HepG2 (cell line): ENCODE results near the gene SIK2. TPM values are rescaled to one million over a fixed set of nuclear protein-coding genes. Genes with fewer than 3 reads are reported as not detected.

Experiments
- ATAC-seq: fragments of 200-7000 bp; cut with Tn5 transposase; 3 replicates; pipeline ENCODE4 v1.9.1; 2020; ENCODE audit warnings: mild to moderate bottlenecking, moderate library complexity
- BruUV-seq: library from RNA; stranded (reverse); fragments of 400-500 nt; replicated peaks from 2 replicates; lab custom pipeline; 2021; lab: Mats Ljungman, UMichigan
- CTCF ChIA-PET: fragments of 300-600 bp; formaldehyde crosslinking; extraction: SDS; loops from one replicate; lab custom pipeline; 2021; ENCODE audit warnings: low total read pairs, inconsistent platforms, low intra/inter-chr PET ratio; lab: Yijun Ruan, JAX
- POLR2A ChIA-PET: fragments of 350-600 bp; sonication (Branson Sonifier 250); formaldehyde crosslinking; loops from one replicate; lab custom pipeline; 2020; ENCODE audit warnings: antibody characterized with exemption, inconsistent platforms; lab: Yijun Ruan, JAX
- DNase-seq: peaks from one replicate; pipeline ENCODE4 v3.0.0-alpha.2; 2015; ENCODE audit warnings: low spot score
- FAIRE-seq: peaks from 3 replicates; lab custom pipeline; 2011; peaks lifted over from hg19 to GRCh38; lab: Jason Lieb, UNC
- H2AFZ ChIP-seq: one replicate; pipeline ENCODE4 v1.6.1; 2011; ENCODE audit warnings: low read length, inconsistent platforms
- H3K27ac ChIP-seq: fragments of 300-600 bp; 3 replicates; pipeline ENCODE4 v1.8.0; 2011; ENCODE audit warnings: mixed run types, mild to moderate bottlenecking, mixed read lengths, low read length, inconsistent platforms; ENCODE audit not compliant: insufficient read depth; ENCODE audit errors: extremely low read length
- H3K27me3 ChIP-seq, 2 experiments: fragments of 200-600 bp in 1 of 2; 2 replicates in 1 of 2; 3 replicates in 1 of 2; pipeline versions ENCODE4 v1.6.0 to v1.8.0; 2011; ENCODE audit warnings: low read length in 2 of 2, mild to moderate bottlenecking in 2 of 2, moderate library complexity in 2 of 2, inconsistent platforms in 1 of 2; ENCODE audit not compliant: insufficient read depth in 2 of 2, control insufficient read depth in 1 of 2
- H3K36me3 ChIP-seq, 2 experiments: fragments of 200-600 bp in 1 of 2; replicated peaks in 1 of 2; 2 replicates in 1 of 2; 3 replicates in 1 of 2; pipeline versions ENCODE4 v1.5.1 to v1.8.0; 2011; ENCODE audit warnings: low read length in 2 of 2, inconsistent platforms in 1 of 2; ENCODE audit not compliant: insufficient read depth in 2 of 2, control insufficient read depth in 1 of 2
- H3K4me1 ChIP-seq: 2 replicates; pipeline ENCODE4 v1.5.1; 2012; ENCODE audit warnings: low read length, inconsistent platforms; ENCODE audit not compliant: insufficient read depth
- H3K4me2 ChIP-seq: 2 replicates; pipeline ENCODE4 v1.6.0; 2011; ENCODE audit warnings: low read depth, low read length, inconsistent platforms
- H3K4me3 ChIP-seq, 3 experiments: fragments of 200-600 bp in 1 of 3; sonication (generic), shearing (Covaris generic) in 1 of 3; replicated peaks in 1 of 3; 2 replicates each; pipeline ENCODE4 v1.5.1; 2011 to 2016; ENCODE audit warnings: low read length in 3 of 3, inconsistent platforms in 2 of 3, low read depth in 2 of 3, mild to moderate bottlenecking in 2 of 3, control low read depth in 1 of 3, mixed read lengths in 1 of 3; ENCODE audit not compliant: insufficient read depth in 1 of 3
- H3K79me2 ChIP-seq: one replicate; pipeline ENCODE4 v1.6.1; 2011; ENCODE audit warnings: low read length, inconsistent platforms; ENCODE audit not compliant: insufficient read depth
- H3K9ac ChIP-seq: 2 replicates; pipeline ENCODE4 v1.6.0; 2011; ENCODE audit warnings: mild to moderate bottlenecking, low read depth, low read length, inconsistent platforms; ENCODE audit not compliant: insufficient read depth
- H3K9me3 ChIP-seq: 2 replicates; pipeline ENCODE4 v1.5.1; 2012; ENCODE audit warnings: mild to moderate bottlenecking, low read length
- H4K20me1 ChIP-seq: 2 replicates; pipeline ENCODE4 v1.6.0; 2011; ENCODE audit warnings: inconsistent platforms, mild to moderate bottlenecking, low read length, moderate library complexity; ENCODE audit not compliant: insufficient read depth
- CBX5 ChIP-seq: sonication (generic); formaldehyde crosslinking; IDR thresholded peaks from 2 replicates; pipeline ENCODE4 v1.4.0; 2020; ENCODE audit warnings: missing genetic modification reagents, borderline replicate concordance
- E2F5 ChIP-seq: sonication (generic); formaldehyde crosslinking; conservative IDR thresholded peaks from 2 replicates; pipeline ENCODE4 v1.4.0; 2020; ENCODE audit warnings: missing genetic modification reagents
- EED ChIP-seq: sonication (generic); formaldehyde crosslinking; IDR thresholded peaks from 2 replicates; pipeline ENCODE4 v1.5.0; 2020; ENCODE audit warnings: mild to moderate bottlenecking, missing genetic modification reagents
- ELK4 ChIP-seq: sonication (generic); formaldehyde crosslinking; IDR thresholded peaks from 2 replicates; pipeline ENCODE4 v1.9.0; 2021; ENCODE audit warnings: missing genetic modification reagents, borderline replicate concordance
- FOXO1 ChIP-seq: sonication (generic); formaldehyde crosslinking; IDR thresholded peaks from 2 replicates; pipeline ENCODE4 v1.4.0; 2020; ENCODE audit warnings: missing genetic modification reagents
- MIXL1 ChIP-seq: IDR thresholded peaks from 2 replicates; pipeline ENCODE4 v1.6.1; 2016
- REST ChIP-seq, 2 experiments: IDR thresholded peaks; 2 replicates each; pipeline ENCODE4 v1.6.1; 2011 to 2012; ENCODE audit warnings: low read length in 2 of 2, borderline replicate concordance in 1 of 2, low read depth in 1 of 2, mild to moderate bottlenecking in 1 of 2, moderate library complexity in 1 of 2
- SP5 ChIP-seq: IDR thresholded peaks from 2 replicates; pipeline ENCODE4 v1.6.1; 2016; ENCODE audit warnings: low read depth, borderline replicate concordance
- TP53 ChIP-seq: sonication (generic); formaldehyde crosslinking; conservative IDR thresholded peaks from 2 replicates; pipeline ENCODE4 v1.4.0; 2020; ENCODE audit warnings: missing genetic modification reagents
- ZFP90 ChIP-seq: sonication (generic); formaldehyde crosslinking; IDR thresholded peaks from 2 replicates; pipeline ENCODE4 v1.8.0; 2022; ENCODE audit warnings: missing genetic modification reagents, mild to moderate bottlenecking, inconsistent platforms, borderline replicate concordance
- ZKSCAN8 ChIP-seq: IDR thresholded peaks from 2 replicates; pipeline ENCODE4 v1.6.1; 2016; ENCODE audit warnings: borderline replicate concordance, missing genetic modification reagents, missing compliant biosample characterization
- ZNF18 ChIP-seq: sonication (generic); formaldehyde crosslinking; IDR thresholded peaks from 2 replicates; pipeline ENCODE4 v1.8.0; 2022; ENCODE audit warnings: mild to moderate bottlenecking, missing genetic modification reagents; ENCODE audit not compliant: insufficient replicate concordance
- ZNF232 ChIP-seq: sonication (generic); formaldehyde crosslinking; IDR thresholded peaks from 2 replicates; pipeline ENCODE4 v1.4.0; 2020; ENCODE audit warnings: missing genetic modification reagents, borderline replicate concordance
- ZNF501 ChIP-seq: sonication (generic); formaldehyde crosslinking; IDR thresholded peaks from 2 replicates; pipeline ENCODE4 v1.5.1; 2020; ENCODE audit warnings: mild to moderate bottlenecking, moderate library complexity, missing genetic modification reagents
- ZNF644 ChIP-seq: IDR thresholded peaks from 2 replicates; pipeline ENCODE4 v1.6.1; 2016; ENCODE audit warnings: low read depth
- ZNF792 ChIP-seq: IDR thresholded peaks from 2 replicates; pipeline ENCODE4 v1.6.1; 2016
- WGBS: methylation state at CpG from one replicate; pipeline ENCODE4 v1.1.6; 2017; ENCODE audit warnings: low lambda C conversion rate; 5-methylcytosine and 5-hydroxymethylcytosine counted together
- in situ Hi-C: cut with HindIII; loops from 2 replicates; pipeline ENCODE4 v1.10.0; 2017; ENCODE audit warnings: low pct_unique_long_range_greater_than_20kb; ENCODE audit not compliant: extremely low pct_ligation_motif_present
- intact Hi-C: fragments of 100-400 bp; cut with micrococcal nuclease; formaldehyde crosslinking; loops from one replicate; pipeline ENCODE4 v1.10.0; 2022; ENCODE audit not compliant: unreplicated experiment
- polyA plus RNA-seq, 8 experiments: library from polyadenylated mRNA; depleted of rRNA in 3 of 8; stranded (reverse) in 7 of 8; unstranded in 1 of 8; fragments of >200 nt; fragmentation: Illumina TruSeq in 4 of 8; extraction: Trizol in 4 of 8; gene quantifications; 2 replicates each; pipeline versions ENCODE4 v1.2.1 to v1.2.3, GENCODE V29; 2011 to 2016; ENCODE audit warnings: low read depth in 4 of 8, missing spikeins in 1 of 8, mixed read lengths in 1 of 8; ENCODE audit not compliant: insufficient read depth in 1 of 8
- total RNA-seq, 5 experiments: library from RNA; depleted of rRNA; stranded (reverse); fragments of >200 nt; fragmentation: Illumina TruSeq; extraction: Trizol; gene quantifications; 2 replicates each; pipeline ENCODE4 v1.2.3, GENCODE V29; 2016; ENCODE audit warnings: low read depth in 1 of 5

The SIK2 gene
- total and polyA plus RNA-seq, 2 of the 13 experiments (the other 11 are each of a cell fraction or from before 2014, with no cell fraction given) = 8.1 to 15.4 TPM

- Histone ChIP-seq H4K20me1 (no peaks in the 10 kb centered on the region; the same call in 1 of the 2 replicates), H3K4me1 (peaks cover 6% of the 10 kb centered on the region; the same call in 1 of the 2 replicates), H3K4me2 (no peak overlapping the region), H3K27me3 (no peaks in the 10 kb centered on the region), H3K36me3 (peaks cover 0 to under 1% of the 10 kb centered on the region in 2 experiments; a peak in 1 of 5 replicates), H3K27ac (no peak overlapping the region), H2AFZ (no peak overlapping the region), H3K79me2 (no peaks in the 10 kb centered on the region), H3K4me3 (no peak overlapping the region), H3K9me3 (no peaks in the 10 kb centered on the region), H3K9ac (no peak overlapping the region)
- in situ Hi-C loops = no loop called here
- WGBS = 66% methylated on average over 3 of the region's 3 CpGs
- ATAC-seq = peak; percentile 75
- BruUV-seq = no TSS peak
- CTCF ChIA-PET = no interaction called here
- peak; percentile 44 for DNase-seq
- no peak for FAIRE-seq
- intact Hi-C loops = no loop called here
- POLR2A ChIA-PET = no interaction called here
- TF ChIP-seq MIXL1 (CRISPR knock-in tag) (peak; percentile 45; the same call in 1 of the 2 replicates), FOXO1 (no peak), ZNF501 (CRISPR knock-in tag) (no peak), CBX5 (CRISPR knock-in tag) (no peak), REST (IDR thresholded peaks at IDR 0.05; ENCODE audit: borderline replicate concordance in 1 of 2, low read depth in 1 of 2, low read length in 2 of 2) (peak; percentile 64 to 96), ZNF18 (CRISPR knock-in tag) (no peak), E2F5 (no peak), SP5 (CRISPR knock-in tag) (no peak), EED (no peak), ZFP90 (no peak), TP53 (CRISPR knock-in tag) (no peak), ZNF792 (0 out of 2 replicates have a peak, but pooled peaks have one; percentile 21), ELK4 (no peak), ZNF644 (CRISPR knock-in tag) (0 out of 2 replicates have a peak, but pooled peaks have one; percentile 9), ZKSCAN8 (no peak), ZNF232 (CRISPR knock-in tag) (0 out of 2 replicates have a peak, but pooled peaks have one; percentile 34)
Measured at GRCh38 chr11:111665777-111666176, 63.5 kb downstream of the SIK2 start.
